Measurements from ENCODE around the gene TMEM126A. TPM values are rescaled to one million over a fixed set of nuclear protein-coding genes. Genes with fewer than 3 reads are reported as not detected.

The TMEM126A gene
- total RNA-seq, 1 donor from 2014 or later, result 20.2 TPM

- no peak for ATAC-seq
Measured at GRCh38 chr11:85698195-85698594, 50.4 kb downstream of the TMEM126A start.

GRCh38 chr11:85699957-85700741, 52.4 kb downstream of the TMEM126A start:
- ATAC-seq, result no peak

- no peak for ATAC-seq
Measured at GRCh38 chr11:85704967-85705366, 57.2 kb downstream of the TMEM126A start.

GRCh38 chr11:85705800-85706199, 58.0 kb downstream of the TMEM126A start:
- ATAC-seq, result no peak

Other genes starting within 250 kb of the TMEM126A start
- gene DLG2, start 20.6 kb upstream of the TMEM126A start, total RNA-seq, result 6.3 TPM
- gene TMEM126B, start 19.4 kb upstream of the TMEM126A start, total RNA-seq, result 21.0 TPM
- gene CREBZF, start 17.2 kb downstream of the TMEM126A start, total RNA-seq, result 12.8 TPM
- 0.12 TPM for gene CCDC89, start 38.2 kb downstream of the TMEM126A start, total RNA-seq
- gene SYTL2, start 163.2 kb downstream of the TMEM126A start, total RNA-seq, result 4.9 TPM
- not detected for gene CCDC83, start 207.4 kb downstream of the TMEM126A start, total RNA-seq

Measured in esophagus mucosa (tissue), 1 donor.